Measurements from ENCODE around the gene TRIM8.

Gene TRIM8

GRCh38 chr10:102617041-102617440, 27.2 kb upstream of the TRIM8 start:
- no peak for DNase-seq

DNA sequence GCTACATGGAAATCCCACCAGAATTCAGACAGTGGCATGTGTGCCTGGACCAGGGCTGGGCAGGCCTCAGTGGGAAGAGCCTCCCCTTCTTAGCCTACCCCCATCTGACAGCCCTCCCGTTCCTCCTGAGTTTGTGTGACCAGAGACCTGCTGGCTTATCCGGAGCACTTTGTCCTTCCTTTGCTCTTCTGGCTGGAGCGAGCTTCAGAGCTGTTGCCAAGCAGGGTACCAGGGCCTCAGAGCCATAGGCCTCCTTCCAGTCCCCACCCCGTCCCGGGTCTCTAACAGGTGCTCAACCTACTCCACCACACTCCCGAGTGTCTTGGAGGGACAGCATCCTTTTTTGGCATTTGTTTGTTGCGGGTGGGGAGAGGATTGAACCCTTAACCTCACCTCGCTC, 26.5 kb upstream of the TRIM8 start:
- no peak for DNase-seq

DNA sequence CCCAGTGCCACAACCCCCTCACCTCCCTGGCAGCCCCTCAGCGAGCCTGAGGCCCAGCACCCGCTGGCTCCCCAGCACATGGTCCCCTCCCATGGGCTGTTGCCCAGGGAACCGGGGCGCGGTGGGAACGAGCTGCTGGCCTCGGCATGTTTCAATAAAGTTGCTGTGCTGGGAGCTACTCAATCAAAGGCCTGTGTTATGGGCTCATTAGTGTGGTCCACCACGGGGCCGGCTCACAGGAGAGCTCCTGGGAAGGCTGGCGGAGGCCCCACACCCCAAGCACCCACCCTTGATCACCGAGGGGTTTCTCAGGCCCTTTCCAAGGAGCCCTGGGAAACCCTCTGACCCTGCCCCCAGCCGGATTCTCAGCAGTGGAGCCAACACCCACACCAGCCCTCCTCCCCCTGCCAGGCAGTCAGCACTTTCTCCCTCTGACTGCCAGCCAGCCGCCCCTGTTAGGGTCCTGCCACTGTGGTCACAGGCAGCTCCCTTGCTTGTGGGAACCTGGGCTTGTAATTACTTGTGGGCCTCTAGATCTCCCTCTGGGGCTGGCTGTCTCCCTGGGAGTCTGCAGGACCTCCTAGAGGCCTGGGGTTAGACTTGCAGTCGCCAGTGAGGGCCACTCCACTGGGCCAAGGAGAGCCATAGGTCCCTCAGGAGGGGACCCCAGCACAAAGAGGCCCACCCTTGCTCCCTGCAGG, 24.8 kb upstream of the TRIM8 start:
- no peak for DNase-seq

DNA sequence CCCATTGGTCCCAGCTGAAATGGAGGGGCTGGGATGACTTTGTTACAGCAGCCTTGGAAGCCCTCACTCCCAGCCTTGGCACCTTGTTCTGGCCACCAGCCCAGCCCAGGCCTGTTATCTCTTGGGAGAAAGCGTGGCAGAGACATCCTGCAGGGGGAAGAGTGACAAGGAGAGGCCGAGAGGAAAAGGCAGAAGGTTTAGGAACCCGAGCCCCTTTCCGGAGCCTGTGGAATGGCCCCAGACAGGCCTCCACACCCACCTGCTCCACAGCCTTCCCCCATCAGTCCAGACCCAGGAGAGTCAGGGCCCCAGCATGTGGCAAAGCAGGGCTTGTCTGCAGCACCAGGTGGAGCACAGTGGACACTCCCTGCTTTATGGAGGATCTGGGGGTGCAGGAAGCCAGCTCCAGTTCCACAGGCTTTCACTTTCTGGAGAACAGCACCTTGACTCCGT, 24.1 kb upstream of the TRIM8 start:
- no peak for DNase-seq

- DNase-seq, result peak; percentile 33
Observed at GRCh38 chr10:102620591-102621442, 23.5 kb upstream of the TRIM8 start.

- no peak for DNase-seq
Observed at GRCh38 chr10:102621443-102622325, 22.6 kb upstream of the TRIM8 start.

DNA sequence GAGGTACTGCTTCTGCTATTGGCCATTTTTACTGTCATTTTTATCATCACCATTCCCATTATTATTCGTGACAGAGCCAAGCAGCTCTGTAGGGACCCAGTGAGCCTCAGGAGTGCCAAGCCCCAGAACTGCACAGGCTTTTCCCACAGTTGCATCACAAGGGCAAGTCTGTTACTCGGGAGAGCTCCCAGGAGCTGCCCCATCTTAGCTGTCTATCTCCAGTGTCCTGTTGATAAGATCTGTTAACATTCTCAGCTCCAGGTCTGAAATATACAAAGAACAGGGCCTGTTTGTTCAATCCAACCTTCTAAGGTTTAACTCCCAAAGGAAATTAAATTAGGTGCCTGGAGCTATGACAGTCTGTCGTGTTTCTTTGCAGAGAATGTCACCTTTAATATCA, 20.2 kb upstream of the TRIM8 start:
- no peak for DNase-seq

GRCh38 chr10:102624751-102625645, 19.3 kb upstream of the TRIM8 start:
- no peak for DNase-seq

- DNase-seq, result no peak
Observed at GRCh38 chr10:102626026-102626685, 18.1 kb upstream of the TRIM8 start.

GRCh38 chr10:102627291-102627735, 17.0 kb upstream of the TRIM8 start:
- no peak for DNase-seq

GRCh38 chr10:102627736-102628293, 16.5 kb upstream of the TRIM8 start:
- peak; percentile 74 for DNase-seq

GRCh38 chr10:102628451-102628911, 15.8 kb upstream of the TRIM8 start:
- no peak for DNase-seq

DNA sequence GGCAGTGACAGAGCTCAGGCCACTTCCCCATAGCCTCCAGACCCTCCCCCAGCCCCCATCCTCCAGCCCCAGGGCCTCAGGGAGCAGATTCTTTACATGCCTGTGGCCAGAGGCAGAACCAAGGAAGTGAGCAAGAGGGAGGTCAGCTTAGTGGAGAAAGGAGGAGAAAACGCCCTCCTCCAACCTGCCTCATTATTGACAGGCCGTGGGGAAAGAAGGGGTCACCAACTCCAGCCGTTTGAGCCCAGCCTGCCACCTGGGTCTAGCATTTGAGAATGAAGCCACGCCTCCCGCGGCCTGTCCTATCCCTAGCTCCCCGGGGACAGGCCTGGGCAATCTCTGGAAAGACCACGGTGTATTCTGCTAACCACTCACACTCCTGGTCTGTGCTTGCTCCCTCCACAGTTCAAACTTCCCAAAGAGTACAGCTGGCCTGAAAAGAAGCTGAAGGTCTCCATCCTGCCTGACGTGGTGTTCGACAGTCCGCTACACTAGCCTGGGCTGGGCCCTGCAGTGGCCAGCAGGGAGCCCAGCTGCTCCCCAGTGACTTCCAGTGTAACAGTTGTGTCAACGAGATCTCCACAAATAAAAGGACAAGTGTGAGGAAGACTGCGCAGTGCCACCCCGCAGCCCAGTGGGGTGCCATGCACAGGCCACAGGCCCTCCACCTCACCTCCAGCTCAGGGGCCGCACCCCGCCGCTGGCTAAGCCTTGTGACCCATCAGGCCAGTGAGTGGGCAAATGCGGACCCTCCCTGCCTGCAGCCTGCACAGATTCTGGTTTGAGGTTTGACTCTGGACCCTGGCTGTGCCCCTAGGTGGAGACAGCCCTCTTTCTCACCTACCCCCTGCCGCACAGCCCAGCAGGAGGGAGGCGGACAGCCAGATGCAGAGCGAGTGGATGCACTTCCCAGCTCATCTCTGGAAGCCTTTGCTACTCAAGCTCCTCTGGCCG, 14.3 kb upstream of the TRIM8 start:
- DNase-seq, result peak; percentile 94

DNA sequence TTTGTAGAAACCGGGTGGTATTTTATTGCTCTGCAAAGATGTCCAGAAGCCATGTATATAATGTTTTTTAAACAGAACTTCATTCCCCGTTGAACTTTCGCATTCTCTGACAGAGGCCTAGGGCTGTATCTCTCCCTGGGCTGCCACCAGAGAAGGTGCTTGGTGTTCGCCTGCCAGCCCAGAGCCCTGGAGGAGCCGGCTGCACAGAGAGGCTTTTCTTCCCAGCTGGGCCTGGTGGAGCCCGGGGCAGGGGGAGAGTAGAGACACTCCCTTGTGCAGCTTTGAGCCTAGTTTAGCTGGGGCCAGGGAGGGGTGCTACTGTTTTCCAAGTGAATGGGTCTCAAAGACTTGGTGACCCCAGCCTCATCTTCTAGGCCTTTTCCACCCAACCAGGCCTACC, 13.6 kb upstream of the TRIM8 start:
- no peak for DNase-seq

DNA sequence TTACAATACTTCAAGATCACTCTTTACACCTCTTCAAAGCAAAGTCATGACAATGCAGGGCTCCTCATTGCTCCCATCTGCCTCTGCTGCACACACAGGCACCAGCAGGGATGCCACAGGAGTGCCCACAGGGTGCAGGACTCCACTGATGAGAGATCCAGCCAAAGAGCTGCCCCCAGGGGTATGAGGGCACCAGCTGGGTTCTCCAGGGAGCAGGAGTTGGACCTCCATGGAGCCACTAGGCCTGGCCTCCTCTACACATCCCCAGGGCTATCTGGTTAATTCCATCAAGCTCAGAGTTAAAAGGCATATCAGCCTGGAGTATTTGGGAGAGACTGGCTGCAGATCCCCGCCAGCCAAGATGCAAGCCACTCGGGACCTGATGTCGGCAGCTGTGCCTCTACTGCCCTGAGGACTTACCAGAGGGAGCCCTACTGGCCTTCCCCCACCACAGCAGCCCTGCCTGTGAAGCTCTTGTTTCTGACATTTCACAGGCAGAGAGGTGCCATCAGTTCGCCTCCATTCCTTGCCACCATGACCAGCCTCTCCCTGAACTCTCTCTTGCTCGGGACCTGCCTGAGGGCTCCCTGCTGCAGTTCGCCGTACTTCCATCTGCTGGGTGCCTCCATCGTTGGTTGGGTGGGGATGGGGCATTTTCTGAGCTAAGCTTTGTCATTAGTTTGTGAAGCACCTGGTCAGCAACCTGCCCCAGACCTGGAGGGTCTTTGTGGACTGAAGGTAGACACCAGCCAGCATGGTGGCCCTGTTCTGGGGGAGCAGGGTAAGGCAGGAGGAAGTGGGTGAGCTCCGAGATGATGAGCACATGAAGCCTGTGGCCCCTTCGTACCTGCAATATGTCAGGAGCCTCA, 12.5 kb upstream of the TRIM8 start:
- no peak for DNase-seq

DNA sequence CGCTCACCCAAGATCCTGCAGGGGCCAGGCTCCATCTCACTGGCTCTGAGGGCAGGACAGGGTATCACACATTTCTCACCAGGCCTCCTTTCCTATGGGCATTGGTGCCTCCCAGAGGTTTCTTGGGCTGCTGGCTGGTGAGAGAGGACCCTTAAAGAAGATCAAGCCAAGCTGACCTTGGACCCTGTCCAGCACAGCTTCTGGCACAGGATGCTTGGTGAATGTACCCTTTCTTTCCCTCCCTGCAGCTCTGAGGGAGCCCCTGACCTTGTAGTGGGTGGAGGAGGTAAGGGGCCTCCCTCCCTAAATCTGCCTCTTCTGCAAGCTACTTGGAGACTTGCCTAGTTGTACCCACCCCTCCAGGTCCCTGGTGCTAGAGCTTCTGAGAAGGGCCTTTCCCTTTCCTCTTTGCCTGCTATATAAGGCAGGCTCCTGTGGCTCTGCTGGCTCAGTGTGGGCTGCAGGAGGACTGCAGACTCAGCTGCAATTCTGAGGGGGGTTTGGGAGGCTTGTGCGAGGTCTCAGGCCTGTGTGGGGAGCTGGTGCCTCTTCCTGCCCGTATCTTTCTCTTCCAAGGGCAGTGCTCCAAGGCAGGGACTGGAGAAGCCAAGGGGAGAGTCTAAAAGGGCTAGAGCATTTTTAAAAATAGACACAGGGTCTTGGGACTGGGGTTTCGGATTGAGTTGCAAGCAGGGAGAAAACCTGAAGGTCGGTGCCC, 11.7 kb upstream of the TRIM8 start:
- DNase-seq, result peak; percentile 67

- DNase-seq, result peak; percentile 76
Observed at GRCh38 chr10:102633287-102633686, 11.0 kb upstream of the TRIM8 start.

DNA sequence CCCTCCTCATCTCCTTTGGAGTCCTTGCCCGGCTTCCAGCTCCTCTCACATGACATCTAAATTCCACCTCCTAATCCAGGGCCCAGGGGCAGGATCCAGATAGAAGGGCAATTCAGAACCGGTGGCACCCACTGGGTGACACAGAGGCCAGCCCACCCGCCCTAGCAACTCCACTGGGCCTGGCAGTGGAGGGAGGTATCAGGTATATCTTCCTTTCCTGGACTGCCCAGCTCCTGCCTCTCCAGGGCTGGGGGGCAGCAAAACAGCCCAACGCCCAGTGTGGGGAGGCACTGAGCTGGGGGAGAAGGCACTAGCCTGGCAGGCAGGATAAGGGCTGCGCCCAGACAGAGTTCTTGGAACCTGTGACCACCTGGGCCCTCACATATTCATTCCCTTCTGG, 10.4 kb upstream of the TRIM8 start:
- DNase-seq, result no peak

All from fibroblast of upper back skin (primary cell).